H1 (cell line): ENCODE measurements around the gene LRCH2. TPM values are rescaled to one million over a fixed set of nuclear protein-coding genes. Genes with fewer than 3 reads are reported as not detected.

Experiments
- CHD1 ChIP-seq: IDR thresholded peaks from 2 replicates; pipeline ENCODE4 v1.6.1; 2012; ENCODE audit warnings: low read depth, low read length, improper control_type of control experiment
- polyA plus RNA-seq, 7 experiments: library from polyadenylated mRNA; depleted of rRNA in 3 of 7; stranded (reverse) in 5 of 7; unstranded in 2 of 7; fragments of >200 nt in 5 of 7; fragments of 200-250 nt in 2 of 7; gene quantifications; 1 replicate in 5 of 7; 2 replicates in 1 of 7; 4 replicates in 1 of 7; pipeline versions ENCODE4 v1.2.1 to v1.2.3, GENCODE V29; 2011 to 2013; ENCODE audit warnings: missing spikeins in 2 of 7, mixed read lengths in 2 of 7
- total RNA-seq: library from RNA; stranded (reverse); fragmentation: NEBNext Ultra II Directional; extraction: Animal tissue kit (Norgen Biotek cat#: 25700); gene quantifications from 2 replicates; pipeline ENCODE4 v1.2.1, GENCODE V29; 2021

Gene LRCH2
- total and polyA plus RNA-seq, 2 of the 8 experiments (the other 6 are each of a cell fraction or from before 2014, with no cell fraction given) = 1.5 to 5.5 TPM

DNA sequence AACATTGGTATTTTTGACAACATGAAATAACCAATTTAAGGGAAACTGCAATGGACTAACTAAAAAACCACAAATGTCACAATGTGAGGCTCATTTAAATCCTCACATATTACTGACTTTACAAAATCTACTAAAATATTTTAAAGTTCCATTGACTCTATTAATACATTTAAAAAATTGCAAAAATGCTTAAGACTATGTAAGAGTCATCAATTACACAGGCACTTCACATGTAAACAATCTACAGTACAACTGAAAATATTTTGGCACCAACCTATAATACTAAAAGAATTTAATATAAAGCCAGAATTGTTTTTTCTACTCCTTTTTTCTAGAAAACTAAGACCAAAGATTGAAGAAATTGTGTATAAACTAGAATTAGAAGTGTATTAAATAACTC is 121.5 kb downstream of the LRCH2 start (continued):
- TF ChIP-seq CHD1 = no peak
- TF ChIP-seq, all 59 proteins: peak for 0
